Thoracic aorta (tissue), 2 donors: ENCODE data around the gene ZNF451. TPM values are rescaled to one million over a fixed set of nuclear protein-coding genes. Genes with fewer than 3 reads are reported as not detected.

Source experiments
- ATAC-seq: fragments of 150-250 bp; one replicate; pipeline ENCODE4 v1.8.0; 2017; ENCODE audit warnings: low read depth; ENCODE audit not compliant: insufficient number of reproducible peaks, low FRiP score
- DNase-seq: peaks from one replicate; pipeline ENCODE4 v3.0.0-alpha.2; 2020; ENCODE audit warnings: low spot score
- H3K27ac ChIP-seq, 2 donors: fragments of 200-600 bp; sonication (generic); 1 replicate in 1 of 2; 2 replicates in 1 of 2; pipeline ENCODE4 v1.5.1; 2016; ENCODE audit warnings: mild to moderate bottlenecking in 2 of 2, moderate library complexity in 2 of 2
- H3K27me3 ChIP-seq: fragments of 200-600 bp; sonication (generic); replicated peaks from 2 replicates; pipeline ENCODE4 v1.6.0; 2016; ENCODE audit warnings: mild to moderate bottlenecking; ENCODE audit not compliant: insufficient read depth
- H3K36me3 ChIP-seq: fragments of 200-600 bp; sonication (generic); one replicate; pipeline ENCODE4 v1.5.1; 2016
- H3K4me1 ChIP-seq, 2 donors: fragments of 200-600 bp; sonication (generic); 1 replicate in 1 of 2; 2 replicates in 1 of 2; pipeline versions ENCODE4 v1.5.1 to v1.6.0; 2016; ENCODE audit warnings: low read depth in 2 of 2, mild to moderate bottlenecking in 1 of 2; ENCODE audit not compliant: control insufficient read depth in 1 of 2
- H3K4me3 ChIP-seq: fragments of 200-600 bp; sonication (generic); 2 replicates; pipeline ENCODE4 v1.5.1; 2016; ENCODE audit warnings: mild to moderate bottlenecking
- H3K9me3 ChIP-seq: fragments of 200-600 bp; sonication (generic); 2 replicates; pipeline ENCODE4 v1.5.1; 2016
- CTCF ChIP-seq: fragments of 200-600 bp; sonication (generic); IDR thresholded peaks from one replicate; pipeline ENCODE4 v1.5.1; 2019; ENCODE audit warnings: antibody characterized with exemption
- total RNA-seq, 2 donors: library from RNA; depleted of rRNA; stranded (reverse); fragments of >200 nt; gene quantifications; one replicate each; pipeline versions ENCODE4 v1.1.0 to v1.2.3, GENCODE V29; 2016

The ZNF451 gene
- total RNA-seq, 2 donors from 2014 or later, result 45.6 to 65.0 TPM

- H3K4me1 ChIP-seq, result no peaks in the 10 kb centered on the region
- H3K27me3 ChIP-seq, result no peaks in the 10 kb centered on the region
- H3K36me3 ChIP-seq, result peaks cover 16% of the 10 kb centered on the region
- DNase-seq (no peak), ATAC-seq (no peak)
- H3K27ac ChIP-seq, result no peak overlapping the region
- no peak for TF ChIP-seq CTCF
- H3K4me3 ChIP-seq, result no peak overlapping the region
- no peaks in the 10 kb centered on the region for H3K9me3 ChIP-seq
These were observed 58.2 kb downstream of the ZNF451 start for GRCh38 chr6:57147955-57148858.

- H3K9me3 ChIP-seq, result no peaks in the 10 kb centered on the region
- H3K36me3 ChIP-seq, result peaks cover 7% of the 10 kb centered on the region
- ATAC-seq, result no peak
- DNase-seq, result no peak
- H3K27me3 ChIP-seq, result no peaks in the 10 kb centered on the region
- no peak for TF ChIP-seq CTCF
- no peaks in the 10 kb centered on the region for H3K4me1 ChIP-seq
- H3K4me3 ChIP-seq, result no peak overlapping the region
- H3K27ac ChIP-seq, result no peak overlapping the region
These were observed 68.7 kb downstream of the ZNF451 start for GRCh38 chr6:57158658-57159057.

GRCh38 chr6:57159127-57159526 is 69.1 kb downstream of the ZNF451 start:
- Histone ChIP-seq H3K27ac (no peak overlapping the region), H3K4me3 (no peak overlapping the region), H3K4me1 (no peaks in the 10 kb centered on the region), H3K27me3 (no peaks in the 10 kb centered on the region), H3K9me3 (no peaks in the 10 kb centered on the region), H3K36me3 (peaks cover 7% of the 10 kb centered on the region)
- TF ChIP-seq CTCF, result no peak
- ATAC-seq, result no peak
- no peak for DNase-seq

GRCh38 chr6:57162028-57162427 is 72.0 kb downstream of the ZNF451 start:
- H3K27me3 ChIP-seq, result no peaks in the 10 kb centered on the region
- no peak overlapping the region for H3K4me3 ChIP-seq
- TF ChIP-seq CTCF, result no peak
- no peaks in the 10 kb centered on the region for H3K4me1 ChIP-seq
- peaks cover 7% of the 10 kb centered on the region for H3K9me3 ChIP-seq
- no peak overlapping the region for H3K27ac ChIP-seq
- ATAC-seq (no peak), DNase-seq (no peak)
- peaks cover 14% of the 10 kb centered on the region for H3K36me3 ChIP-seq

GRCh38 chr6:57162516-57162915 is 72.5 kb downstream of the ZNF451 start:
- ATAC-seq, result no peak
- H3K4me3 ChIP-seq, result no peak overlapping the region
- DNase-seq, result no peak
- H3K4me1 ChIP-seq, result no peaks in the 10 kb centered on the region
- H3K27me3 ChIP-seq, result no peaks in the 10 kb centered on the region
- TF ChIP-seq CTCF, result no peak
- peaks cover 18% of the 10 kb centered on the region for H3K36me3 ChIP-seq
- no peak overlapping the region for H3K27ac ChIP-seq
- H3K9me3 ChIP-seq, result peaks cover 7% of the 10 kb centered on the region
